T follicular helper cell (primary cell): ENCODE measurements around the gene CELF4.

Source experiments
- DNase-seq: peaks from one replicate; pipeline ENCODE4 v3.0.0-alpha.2; 2020; ENCODE audit warnings: low read depth

Gene CELF4

DNA sequence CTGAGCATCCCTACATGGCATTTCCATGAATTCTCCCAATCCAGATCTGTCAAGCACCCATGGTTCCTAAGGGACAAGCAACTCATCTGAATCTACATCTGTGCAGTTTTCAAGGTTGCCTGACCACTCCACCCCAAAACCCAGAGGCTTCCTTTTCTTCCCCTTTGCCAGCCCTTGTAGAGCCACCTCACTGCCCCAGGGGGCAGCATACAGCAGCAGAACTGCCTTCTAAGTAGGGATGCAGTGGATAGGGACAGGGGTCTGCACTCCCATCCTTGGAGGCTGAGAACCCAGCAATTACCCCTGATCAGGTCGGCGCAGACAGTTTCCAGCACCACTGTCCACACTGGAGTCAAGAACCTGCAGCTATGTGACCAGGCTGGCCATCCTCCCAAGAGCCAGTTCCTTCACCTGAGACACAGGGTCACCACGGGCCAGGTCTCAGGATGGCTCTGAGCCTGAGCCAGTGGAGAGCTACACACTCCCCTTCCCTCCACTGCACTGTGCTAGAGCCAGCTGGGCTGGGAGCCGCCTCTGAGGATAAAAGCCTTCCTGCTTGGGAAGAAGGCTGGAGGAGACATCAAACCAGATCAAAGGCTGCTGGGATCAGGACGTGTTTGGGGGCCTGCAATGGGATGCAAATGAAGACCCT is 283.1 kb downstream of the CELF4 start:
- DNase-seq = no peak

DNA sequence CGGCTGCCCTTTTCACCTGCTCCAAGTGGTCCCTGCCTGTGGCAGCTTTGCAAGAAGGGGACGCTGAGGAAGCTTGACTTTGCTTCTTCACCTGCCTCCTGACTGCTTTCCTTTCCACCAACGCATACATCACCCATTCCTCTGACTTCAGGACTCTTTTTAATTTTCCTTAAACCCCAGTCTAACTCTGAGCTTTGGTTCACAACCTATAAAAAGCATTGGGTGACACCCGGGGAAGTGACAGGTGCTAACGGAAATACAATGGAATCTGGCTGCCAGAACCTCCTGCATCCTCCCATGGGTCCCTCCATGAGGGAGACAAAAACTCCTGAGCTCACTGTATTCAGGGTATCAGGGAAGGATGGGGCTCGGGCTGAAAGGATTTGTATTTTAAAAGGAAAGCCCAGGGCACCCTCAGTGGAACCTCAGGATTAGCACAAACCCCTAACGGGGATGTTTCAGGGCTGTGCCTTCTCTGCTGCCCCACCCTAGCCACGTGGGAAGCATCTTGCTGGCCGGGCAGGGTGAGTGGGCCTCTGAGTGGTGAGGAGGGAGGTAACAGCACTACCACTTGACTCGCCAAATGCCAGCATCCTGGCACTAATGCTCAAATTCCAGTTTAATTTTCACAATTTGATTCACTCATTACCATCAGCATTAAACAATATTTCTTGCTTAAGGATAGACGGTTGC is 284.8 kb downstream of the CELF4 start:
- no peak for DNase-seq

DNA sequence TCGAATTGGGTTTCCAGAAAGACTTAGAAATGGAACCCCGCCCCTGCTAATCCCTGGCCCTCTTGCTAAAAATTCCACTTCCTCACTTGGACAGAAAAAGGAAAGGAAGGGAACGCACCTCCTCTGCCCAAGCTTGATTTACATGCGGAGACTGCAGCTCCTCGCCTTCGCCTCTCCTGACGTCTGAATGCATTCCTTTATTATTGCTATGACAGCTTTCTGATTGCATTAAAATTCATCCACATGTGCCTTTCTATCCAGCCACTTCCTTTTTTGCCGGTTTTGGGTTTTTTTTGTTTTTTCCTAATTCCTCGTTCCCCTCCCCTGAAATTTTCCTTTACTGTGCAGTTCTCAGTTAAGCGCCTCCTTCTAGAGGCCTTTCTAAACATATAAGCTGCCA is 287.8 kb downstream of the CELF4 start:
- DNase-seq = no peak

DNA sequence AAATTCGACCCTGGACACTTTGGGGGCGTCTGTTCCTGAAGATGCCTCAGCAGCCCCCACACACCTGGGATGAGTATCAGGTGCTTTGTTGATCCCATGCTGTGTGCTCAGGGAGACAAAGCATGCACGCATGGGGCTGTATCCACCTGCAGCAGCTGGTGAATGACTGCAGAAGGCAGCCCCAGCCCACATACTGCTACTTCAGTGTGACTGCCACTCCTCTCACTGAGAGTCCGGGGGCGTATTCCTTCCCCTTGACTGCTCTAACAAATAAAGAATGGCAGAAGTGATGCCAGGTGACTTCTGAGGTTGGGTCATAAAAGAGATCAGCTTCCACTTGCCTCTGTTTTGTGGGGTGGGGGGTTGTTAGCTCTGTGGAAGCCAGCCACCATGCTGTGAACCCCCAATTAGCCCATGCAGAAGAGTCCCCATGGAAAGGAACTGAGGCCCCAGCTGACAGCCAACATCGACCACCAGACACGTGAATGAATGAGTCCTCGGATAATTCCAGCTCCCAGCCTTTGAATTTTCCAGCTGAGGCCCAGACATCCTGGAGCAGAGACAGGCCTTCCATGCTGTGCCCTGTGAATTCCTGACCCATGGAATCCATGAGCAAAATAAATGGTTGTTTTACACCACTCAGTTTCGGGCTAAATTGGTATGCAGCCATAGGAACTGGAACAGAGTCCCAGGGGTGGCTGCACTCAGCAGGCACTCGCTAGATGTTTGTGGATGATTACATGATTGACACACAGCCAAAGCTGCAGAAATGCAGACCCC is 289.3 kb downstream of the CELF4 start:
- DNase-seq = no peak

DNA sequence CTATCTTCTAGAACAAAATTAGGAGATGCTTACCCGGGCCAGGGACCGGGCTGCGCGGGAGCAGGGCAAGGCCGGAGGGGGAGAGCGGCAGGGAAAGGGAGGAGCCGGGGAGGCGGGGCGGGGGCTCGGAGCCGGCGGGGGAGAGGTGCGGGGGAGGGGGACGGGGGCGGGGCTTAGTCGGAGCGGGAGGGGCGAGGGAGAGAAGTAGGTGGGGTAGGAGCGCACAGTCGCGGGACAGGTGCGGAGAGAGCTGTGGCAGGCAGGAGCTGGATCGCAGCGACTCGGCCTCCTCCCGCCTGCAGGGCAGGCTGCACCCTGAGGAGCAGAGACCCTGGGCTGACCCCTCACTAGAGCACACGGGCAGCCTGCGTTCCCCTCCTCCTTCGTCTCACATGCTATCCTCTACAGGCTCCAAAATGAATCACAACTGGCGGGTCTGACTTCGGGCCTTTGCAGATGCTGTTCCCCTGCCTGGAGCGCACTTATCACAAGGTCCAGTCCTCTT is 290.3 kb downstream of the CELF4 start:
- DNase-seq = no peak

DNA sequence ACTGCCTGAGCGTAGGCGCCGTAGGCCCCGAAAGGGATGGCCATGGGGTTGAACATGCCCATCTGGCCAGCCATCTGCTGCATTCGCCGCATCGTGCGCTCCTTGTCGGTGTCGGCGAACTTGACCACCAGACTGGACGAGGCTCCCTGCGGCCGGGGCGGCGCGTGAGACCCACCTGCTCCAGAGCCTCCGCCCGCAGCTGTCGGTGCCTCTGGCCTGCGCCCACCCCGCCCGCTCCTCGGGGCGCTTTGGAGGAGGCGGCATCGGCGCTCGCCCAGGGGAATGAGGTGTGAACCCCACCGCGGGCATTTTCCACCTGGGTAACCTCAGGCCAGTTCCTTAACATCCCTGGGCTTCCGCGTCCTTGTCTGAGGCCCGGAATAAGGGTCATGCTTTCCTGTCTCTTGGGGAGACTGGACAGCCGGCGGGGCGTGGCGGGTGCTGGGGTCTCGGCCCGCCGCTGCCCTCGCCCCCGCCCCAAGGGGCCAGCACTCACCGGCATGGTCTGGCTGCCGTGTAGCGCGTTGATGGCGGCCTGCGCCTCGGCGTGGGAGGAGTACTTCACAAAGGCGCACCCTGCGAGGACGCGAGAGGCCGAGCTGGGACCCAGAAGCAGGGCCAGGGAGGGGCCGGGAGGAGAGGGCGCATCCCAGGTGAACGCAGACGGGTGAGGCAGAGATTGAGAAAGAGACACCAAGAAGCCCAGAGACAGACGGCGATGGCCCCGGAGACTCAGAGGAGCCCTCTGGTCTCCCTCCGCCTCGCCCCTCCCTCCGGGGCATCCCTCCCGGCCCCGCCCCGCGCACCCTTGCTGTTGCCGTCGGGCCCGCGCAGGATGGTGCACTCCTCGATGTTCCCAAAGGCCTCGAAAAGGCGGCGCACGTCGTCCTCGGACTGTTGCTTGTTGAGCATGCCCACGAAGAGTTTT is 291.0 kb downstream of the CELF4 start:
- no peak for DNase-seq

DNA sequence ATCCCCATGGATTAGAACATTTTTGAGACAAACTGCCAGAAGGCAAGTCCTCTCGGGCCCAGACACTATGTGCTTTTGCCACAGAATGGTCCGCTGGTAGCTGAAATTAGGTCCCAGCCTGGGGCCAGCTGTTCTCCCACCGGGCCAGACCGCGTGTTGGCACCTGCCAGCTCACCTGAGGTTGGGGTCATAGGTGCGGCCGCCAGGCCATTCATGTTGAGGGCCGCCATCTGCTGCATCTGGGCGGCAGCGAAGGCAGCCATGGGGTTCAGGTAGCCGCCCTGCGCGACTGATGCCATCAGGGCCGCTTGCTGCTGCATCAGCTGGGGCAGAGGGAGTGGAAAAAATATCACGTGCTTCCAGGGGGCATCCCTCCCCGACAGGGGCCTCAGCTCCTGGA is 292.8 kb downstream of the CELF4 start:
- DNase-seq = no peak

DNA sequence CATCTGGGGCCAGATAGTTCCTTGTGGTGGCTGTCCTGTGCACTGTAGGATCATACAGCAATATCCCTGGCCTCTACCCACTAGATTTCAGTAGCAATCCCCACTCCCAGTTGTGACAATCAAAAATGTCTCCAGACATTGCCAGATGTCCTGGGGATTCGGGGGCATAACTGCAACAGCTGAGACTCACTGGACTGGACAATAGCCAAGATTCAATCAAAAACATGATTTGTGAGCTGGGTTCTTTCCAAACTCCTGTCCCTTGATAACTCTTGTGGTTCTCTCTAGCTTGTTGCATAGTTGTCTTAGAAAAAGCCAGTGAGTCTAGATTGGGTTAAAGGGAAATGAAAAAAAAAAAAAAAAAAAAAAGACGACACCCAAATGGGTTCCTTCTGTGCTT is 293.4 kb downstream of the CELF4 start:
- DNase-seq = no peak

DNA sequence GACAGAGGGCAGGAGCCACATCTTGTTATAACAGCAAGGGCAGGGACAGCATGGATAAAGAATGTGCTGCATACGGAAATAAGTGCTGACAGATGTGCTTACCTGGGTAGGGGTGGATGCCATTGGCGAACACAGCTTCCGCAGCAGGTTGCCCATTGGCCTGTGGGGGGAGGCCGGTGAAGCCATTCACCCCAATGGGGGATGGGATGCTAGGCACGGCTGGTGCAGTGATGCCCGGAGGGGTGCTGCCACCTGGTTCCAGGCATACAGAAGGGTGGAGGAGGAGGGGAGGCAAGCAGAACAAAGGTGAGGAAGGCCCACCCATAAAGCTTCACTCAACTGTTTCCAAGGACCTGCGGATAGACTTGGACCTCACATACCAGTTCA is 294.9 kb downstream of the CELF4 start:
- no peak for DNase-seq

DNA sequence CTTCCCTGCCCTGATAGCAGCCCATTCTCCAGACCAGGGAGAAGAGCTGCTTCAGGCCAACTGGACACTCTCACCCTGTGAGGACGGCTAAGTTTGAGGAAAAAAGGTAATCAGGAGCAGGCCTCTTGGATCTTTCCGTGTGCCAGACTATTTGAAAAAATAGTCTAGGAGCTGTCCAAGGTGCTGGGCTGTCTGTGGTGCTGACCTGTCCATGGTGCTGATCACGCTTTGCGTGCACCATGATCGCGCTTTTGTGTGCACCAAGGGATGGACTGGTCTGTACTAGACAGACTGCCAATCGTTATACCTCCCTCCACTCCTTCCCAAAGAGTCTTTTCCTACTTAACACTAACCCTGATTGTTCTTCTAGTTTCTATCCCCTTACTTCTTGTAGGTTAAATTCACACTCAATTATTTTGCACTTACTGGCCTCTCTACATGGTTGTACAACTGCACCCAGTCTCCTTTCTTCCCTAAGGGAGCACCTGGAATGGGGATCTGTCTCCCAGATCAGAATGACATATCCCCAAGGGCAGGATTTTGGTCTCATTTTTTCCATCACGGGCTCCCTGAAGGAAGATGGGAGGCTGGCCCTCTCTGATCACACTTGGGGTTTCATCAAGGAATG is 295.4 kb downstream of the CELF4 start:
- DNase-seq = peak; percentile 7

DNA sequence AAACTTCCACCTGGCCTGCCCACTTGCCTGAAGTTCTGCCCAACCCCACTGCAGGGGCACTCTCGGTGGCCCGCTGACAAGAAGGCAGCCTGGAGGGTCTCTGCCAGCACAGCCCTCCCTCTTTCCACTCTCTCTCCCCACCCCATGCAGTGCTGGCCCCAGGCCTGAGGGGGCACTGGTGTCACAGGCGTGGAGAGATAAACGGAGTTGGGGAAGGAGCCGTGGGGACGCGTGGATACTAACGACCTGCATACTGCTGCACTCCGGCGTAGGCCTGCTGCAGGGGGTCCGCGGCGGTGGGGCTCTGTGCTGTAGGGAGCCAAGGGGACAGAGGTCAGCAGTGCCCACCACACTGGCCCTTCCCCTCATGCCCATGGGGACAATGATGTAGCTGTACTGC is 299.3 kb downstream of the CELF4 start:
- no peak for DNase-seq

DNA sequence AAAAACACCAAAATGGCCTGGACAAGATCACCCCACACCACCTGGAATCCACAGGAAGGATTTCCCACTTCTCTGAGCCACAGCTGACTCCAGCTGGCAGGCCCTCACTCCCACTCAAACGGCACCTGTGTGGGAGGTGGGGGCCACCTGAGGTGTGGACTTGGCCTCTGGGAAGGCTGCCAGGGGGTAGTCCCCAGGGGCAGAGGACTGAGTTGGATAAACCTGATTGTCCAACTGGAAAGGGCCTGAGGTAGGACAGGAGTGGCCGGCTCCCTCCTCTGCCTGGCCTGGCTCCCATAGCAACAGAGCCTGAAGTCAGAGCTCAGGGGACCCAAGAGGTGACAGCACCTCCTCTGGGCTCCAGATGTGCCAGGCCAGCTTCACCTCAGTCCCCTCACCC is 300.2 kb downstream of the CELF4 start:
- DNase-seq = no peak

DNA sequence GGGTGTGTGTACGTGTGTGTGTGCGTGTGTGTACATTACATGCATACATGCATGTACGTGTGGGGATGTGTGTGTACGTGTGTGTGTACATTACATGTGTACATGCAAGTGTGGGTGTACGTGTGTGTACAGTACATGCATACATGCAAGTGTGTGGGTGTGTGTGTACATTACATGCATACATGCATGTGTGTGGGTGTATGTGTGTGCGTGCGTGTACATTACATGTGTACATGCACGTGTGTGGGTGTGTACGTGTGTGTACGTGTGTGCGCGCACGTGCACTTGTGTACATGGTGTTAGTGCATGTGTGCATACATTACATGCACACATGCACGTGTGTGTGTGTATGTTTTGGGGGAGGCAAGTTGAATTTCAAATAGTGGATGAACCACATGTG is 300.6 kb downstream of the CELF4 start:
- DNase-seq = no peak

DNA sequence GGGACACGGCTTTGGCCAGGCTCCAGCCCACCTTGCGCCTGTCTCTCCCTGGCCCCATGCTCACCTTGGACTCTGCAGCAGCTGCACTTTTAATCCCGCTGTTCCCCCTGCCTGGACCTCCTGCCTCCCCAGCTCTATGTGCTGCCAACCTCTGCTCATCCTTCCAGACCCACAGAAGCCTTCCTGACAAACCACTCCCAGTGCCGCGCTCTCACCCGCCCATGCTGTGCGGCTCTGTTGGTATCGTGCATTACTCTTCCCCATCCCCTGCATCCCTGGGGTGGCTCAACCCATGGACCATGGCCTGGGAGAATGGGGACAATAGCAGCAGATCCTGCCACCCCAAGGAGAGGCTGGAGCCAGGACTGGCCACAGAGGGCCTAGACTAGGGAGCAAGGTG is 303.6 kb downstream of the CELF4 start:
- no peak for DNase-seq

DNA sequence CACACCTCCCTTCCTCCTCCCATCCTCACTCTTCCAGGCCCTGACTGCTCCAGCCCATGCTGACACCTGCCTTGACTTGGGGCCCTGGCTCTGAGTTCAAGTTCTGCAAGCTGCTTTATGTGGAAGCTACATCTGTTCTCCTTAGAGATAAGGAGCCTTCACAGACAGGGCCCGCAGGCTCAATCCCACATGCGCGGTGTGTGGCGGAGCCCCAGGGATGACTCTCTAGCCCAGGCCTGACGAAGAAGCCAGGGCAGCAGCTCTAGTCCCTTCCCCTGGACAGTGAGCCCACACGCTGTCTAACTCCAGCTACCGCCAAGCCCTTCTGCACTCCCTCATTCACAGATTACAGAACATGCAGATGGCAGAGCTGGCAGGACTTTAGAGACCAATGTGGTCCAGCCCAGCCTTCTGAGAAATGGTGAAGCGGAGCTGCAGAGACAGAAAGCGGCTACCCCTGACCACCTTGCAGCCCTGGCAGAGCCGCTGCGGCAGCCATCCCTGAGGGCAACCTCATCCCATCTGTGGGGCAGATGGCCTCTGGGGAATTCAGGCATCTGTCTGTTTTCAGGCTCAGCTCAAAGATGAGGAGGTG is 304.3 kb downstream of the CELF4 start:
- no peak for DNase-seq

DNA sequence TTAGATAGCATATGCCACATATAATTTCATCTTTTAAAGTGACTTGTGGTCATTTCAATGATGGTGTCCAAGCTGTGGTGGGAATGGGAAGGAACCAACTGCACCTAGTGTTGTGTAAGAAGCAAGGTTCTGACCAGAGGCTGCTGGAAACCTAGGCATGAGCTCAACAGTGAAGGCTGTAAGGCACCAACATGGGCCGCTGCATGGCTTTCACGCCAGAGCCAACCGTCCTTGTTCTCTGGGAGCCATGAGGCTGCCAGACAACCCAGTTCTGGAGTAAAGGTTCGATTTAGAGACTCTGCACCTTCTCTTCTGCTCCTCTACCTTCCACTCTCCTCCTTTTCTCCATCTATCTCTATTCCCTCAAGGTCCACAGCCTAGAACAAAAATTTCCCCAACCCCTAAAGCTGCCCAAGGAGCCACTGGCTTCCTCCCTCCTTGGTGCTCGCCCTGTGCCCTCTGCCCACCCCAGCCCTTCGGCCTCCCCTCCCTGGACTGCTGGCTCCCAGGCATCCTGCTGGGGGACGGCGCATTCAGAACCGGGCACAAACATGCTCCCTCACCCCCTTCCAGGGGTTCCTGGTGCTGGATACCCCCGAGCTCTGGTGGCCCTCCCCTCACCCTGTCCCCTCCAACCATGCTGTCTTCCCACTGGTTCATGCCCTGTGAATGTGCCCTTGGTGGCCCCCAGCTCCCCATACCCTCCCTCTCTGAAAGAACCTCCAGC is 305.1 kb downstream of the CELF4 start:
- no peak for DNase-seq

DNA sequence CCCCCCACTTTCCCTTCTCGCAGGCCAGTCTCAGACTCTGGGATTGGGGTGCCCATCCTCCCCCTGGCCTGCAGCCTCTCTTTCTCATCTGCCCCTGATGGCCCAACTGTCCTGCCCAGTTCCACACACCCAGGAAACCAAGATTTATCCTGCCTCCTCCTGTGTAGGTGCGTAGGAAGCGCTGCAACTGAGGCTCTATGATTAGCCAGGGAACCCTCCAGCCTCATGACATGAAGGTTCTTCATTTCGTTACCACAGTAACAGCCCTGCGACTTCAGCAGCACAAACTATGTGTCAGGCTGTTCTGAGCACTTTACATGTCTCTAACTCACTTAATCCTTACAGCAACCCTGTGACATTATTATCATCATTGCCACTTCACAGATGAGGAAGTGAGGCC is 305.9 kb downstream of the CELF4 start:
- no peak for DNase-seq

DNA sequence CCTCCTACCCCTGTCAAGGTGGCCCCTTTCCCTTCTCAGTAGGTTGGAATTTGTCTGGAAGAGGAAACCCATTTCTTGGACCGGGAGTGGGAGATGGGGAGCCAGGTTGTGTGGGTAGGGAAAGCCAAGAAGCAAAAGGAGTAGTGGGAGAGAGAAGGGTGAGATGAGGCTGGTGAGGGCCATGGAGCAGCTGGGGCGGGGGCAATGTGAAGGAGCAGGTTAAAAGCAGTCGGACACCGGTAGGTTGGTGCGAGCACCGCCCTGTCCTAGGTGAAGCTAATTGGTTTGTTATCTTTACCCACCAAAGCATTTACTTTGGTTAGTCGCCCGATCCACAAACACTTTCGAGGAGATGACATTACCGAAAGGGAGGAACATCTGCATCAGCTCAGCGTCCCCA is 306.8 kb downstream of the CELF4 start:
- DNase-seq = no peak

DNA sequence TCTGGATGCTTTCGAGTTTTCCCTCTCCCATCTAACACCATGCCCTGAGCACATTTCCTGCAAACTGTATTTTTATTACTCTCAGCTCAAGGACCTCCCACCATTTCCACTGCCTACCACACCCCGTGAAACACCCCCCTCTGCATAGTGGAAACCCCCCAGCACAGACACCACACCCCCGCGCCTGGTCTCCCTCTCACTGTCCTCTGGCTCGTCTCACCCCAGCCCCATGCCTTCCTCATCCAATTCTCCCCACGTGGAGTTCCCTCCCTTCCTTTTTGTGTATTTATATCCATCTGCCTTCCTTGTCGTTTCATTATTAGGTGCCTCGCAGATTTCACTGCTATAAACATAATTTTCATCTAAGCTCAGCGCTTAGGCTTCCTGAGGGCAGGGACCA is 307.5 kb downstream of the CELF4 start:
- no peak for DNase-seq

DNA sequence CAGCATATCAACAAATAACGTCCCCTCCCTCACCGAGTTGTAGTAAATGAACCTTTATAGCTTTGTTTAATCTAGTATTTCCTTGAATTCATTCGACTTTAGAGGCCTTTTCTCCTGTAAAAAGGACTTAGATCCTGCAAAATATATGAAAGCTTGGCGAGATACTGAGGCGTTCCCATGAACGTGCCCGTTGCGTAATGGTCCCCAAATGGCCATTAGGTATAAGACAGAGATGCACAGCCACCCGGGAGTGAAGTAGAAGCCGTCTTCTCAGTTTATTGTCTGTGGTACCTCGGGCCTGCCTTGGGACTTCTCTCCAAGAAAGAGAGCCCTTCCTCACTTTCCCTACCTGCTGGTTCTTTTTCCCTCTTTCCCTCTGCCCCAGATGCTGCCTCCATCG is 310.6 kb downstream of the CELF4 start:
- DNase-seq = no peak
